Measurements from ENCODE around the gene VSIR. TPM values are rescaled to one million over a fixed set of nuclear protein-coding genes. Genes with fewer than 3 reads are reported as not detected.

Gene VSIR
- total RNA-seq, 1 donor from 2014 or later, result 0.29 TPM

DNA sequence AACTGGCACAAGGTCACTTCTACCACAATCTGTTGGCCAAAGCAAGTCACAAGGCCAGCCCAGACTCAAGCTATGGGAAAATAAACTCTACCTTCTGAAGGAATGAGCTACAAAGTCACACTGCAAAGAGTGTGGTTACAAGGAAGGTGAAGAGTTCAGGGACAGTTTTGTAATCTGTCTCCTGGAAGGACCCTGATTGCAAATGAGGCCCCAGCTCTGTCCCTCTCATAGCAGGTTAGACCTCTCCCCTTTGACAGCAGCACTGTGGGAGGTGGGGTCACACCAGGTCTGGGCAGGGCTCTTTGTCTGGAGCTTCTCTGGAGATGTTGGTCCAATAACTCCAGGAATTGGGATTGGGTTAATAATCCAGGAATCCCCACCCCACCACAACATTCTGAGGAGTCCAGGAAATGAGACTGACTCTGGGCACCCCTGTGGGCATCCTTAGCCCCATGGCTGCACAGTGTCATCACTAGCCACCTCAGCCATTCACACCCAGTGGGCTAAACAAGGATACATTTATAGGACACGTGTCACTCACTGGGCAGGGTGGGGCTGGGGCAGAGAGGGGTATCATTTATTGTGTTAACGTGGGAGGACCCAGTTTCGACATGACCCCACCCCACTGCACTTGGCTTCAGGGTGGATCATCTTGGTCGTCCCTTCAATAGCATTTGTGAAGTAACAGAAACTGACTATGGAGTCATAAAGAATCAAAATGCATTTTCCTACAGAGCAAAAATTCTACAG, 30.1 kb downstream of the VSIR start:
- peaks cover 1% of the 10 kb centered on the region for H3K27me3 Mint-ChIP-seq (ENCODE audit: unreplicated experiment)
- DNase-seq, result no peak
- TF ChIP-seq, protein P1, sequence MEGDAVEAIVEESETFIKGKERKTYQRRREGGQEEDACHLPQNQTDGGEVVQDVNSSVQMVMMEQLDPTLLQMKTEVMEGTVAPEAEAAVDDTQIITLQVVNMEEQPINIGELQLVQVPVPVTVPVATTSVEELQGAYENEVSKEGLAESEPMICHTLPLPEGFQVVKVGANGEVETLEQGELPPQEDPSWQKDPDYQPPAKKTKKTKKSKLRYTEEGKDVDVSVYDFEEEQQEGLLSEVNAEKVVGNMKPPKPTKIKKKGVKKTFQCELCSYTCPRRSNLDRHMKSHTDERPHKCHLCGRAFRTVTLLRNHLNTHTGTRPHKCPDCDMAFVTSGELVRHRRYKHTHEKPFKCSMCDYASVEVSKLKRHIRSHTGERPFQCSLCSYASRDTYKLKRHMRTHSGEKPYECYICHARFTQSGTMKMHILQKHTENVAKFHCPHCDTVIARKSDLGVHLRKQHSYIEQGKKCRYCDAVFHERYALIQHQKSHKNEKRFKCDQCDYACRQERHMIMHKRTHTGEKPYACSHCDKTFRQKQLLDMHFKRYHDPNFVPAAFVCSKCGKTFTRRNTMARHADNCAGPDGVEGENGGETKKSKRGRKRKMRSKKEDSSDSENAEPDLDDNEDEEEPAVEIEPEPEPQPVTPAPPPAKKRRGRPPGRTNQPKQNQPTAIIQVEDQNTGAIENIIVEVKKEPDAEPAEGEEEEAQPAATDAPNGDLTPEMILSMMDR (IDR thresholded peaks at IDR 0.05; ENCODE audit: partially characterized antibody, unreplicated experiment), result no peak
- H3K4me1 Mint-ChIP-seq (ENCODE audit: low read depth, unreplicated experiment), result peaks cover 4% of the 10 kb centered on the region
- H3K36me3 Mint-ChIP-seq (ENCODE audit: unreplicated experiment), result peaks cover 7% of the 10 kb centered on the region
- no peak overlapping the region for H3K27ac Mint-ChIP-seq (ENCODE audit: unreplicated experiment)
- H3K9me3 Mint-ChIP-seq (ENCODE audit: unreplicated experiment), result peaks cover 5% of the 10 kb centered on the region
- no peak overlapping the region for H3K4me3 Mint-ChIP-seq (ENCODE audit: unreplicated experiment)

- H3K27ac Mint-ChIP-seq (ENCODE audit: unreplicated experiment), result no peak overlapping the region
- DNase-seq, result no peak
- H3K4me3 Mint-ChIP-seq (ENCODE audit: unreplicated experiment), result no peak overlapping the region
- H3K36me3 Mint-ChIP-seq (ENCODE audit: unreplicated experiment), result peaks cover 7% of the 10 kb centered on the region
- peaks cover 6% of the 10 kb centered on the region for H3K9me3 Mint-ChIP-seq (ENCODE audit: unreplicated experiment)
- peaks cover 5% of the 10 kb centered on the region for H3K27me3 Mint-ChIP-seq (ENCODE audit: unreplicated experiment)
- H3K4me1 Mint-ChIP-seq (ENCODE audit: low read depth, unreplicated experiment), result peaks cover 3% of the 10 kb centered on the region
- TF ChIP-seq, protein P1 (IDR thresholded peaks at IDR 0.05; ENCODE audit: partially characterized antibody, unreplicated experiment), result no peak
Observed at GRCh38 chr10:71742301-71743088, 30.8 kb downstream of the VSIR start.

GRCh38 chr10:71741671-71742070, 31.6 kb downstream of the VSIR start:
- TF ChIP-seq, protein P1 (IDR thresholded peaks at IDR 0.05; ENCODE audit: partially characterized antibody, unreplicated experiment), result no peak
- Mint-ChIP-seq H3K4me1 (ENCODE audit: low read depth, unreplicated experiment) (peaks cover 5% of the 10 kb centered on the region), H3K4me3 (ENCODE audit: unreplicated experiment) (no peak overlapping the region), H3K27me3 (ENCODE audit: unreplicated experiment) (peaks cover 5% of the 10 kb centered on the region), H3K36me3 (ENCODE audit: unreplicated experiment) (peaks cover 7% of the 10 kb centered on the region), H3K9me3 (ENCODE audit: unreplicated experiment) (peaks cover 6% of the 10 kb centered on the region), H3K27ac (ENCODE audit: unreplicated experiment) (no peak overlapping the region)
- no peak for DNase-seq

GRCh38 chr10:71741029-71741428, 32.3 kb downstream of the VSIR start:
- peaks cover 7% of the 10 kb centered on the region for H3K9me3 Mint-ChIP-seq (ENCODE audit: unreplicated experiment)
- no peak overlapping the region for H3K27ac Mint-ChIP-seq (ENCODE audit: unreplicated experiment)
- DNase-seq, result no peak
- H3K4me1 Mint-ChIP-seq (ENCODE audit: low read depth, unreplicated experiment), result peaks cover 6% of the 10 kb centered on the region
- no peak overlapping the region for H3K4me3 Mint-ChIP-seq (ENCODE audit: unreplicated experiment)
- TF ChIP-seq, protein P1 (IDR thresholded peaks at IDR 0.05; ENCODE audit: partially characterized antibody, unreplicated experiment), result no peak
- H3K36me3 Mint-ChIP-seq (ENCODE audit: unreplicated experiment), result peaks cover 7% of the 10 kb centered on the region
- H3K27me3 Mint-ChIP-seq (ENCODE audit: unreplicated experiment), result peaks cover 5% of the 10 kb centered on the region
